IPS-18c (cell line): ENCODE measurements around the gene GLRX5.

ENCODE experiments used
- H3K4me3 ChIP-seq: 2 replicates; pipeline ENCODE4 v1.7.0; 2013; ENCODE audit warnings: low read depth, mild to moderate bottlenecking, low read length, moderate library complexity; ENCODE audit not compliant: insufficient read depth
- H3K9me3 ChIP-seq: one replicate; pipeline ENCODE4 v1.6.1; 2013; ENCODE audit warnings: mild to moderate bottlenecking, low read length, moderate library complexity; ENCODE audit not compliant: control insufficient read depth, insufficient read depth

Gene GLRX5

GRCh38 chr14:95541346-95541745 lies 6.5 kb downstream of the GLRX5 start:
- Histone ChIP-seq H3K9me3 (no peaks in the 10 kb centered on the region), H3K4me3 (no peak overlapping the region)

DNA sequence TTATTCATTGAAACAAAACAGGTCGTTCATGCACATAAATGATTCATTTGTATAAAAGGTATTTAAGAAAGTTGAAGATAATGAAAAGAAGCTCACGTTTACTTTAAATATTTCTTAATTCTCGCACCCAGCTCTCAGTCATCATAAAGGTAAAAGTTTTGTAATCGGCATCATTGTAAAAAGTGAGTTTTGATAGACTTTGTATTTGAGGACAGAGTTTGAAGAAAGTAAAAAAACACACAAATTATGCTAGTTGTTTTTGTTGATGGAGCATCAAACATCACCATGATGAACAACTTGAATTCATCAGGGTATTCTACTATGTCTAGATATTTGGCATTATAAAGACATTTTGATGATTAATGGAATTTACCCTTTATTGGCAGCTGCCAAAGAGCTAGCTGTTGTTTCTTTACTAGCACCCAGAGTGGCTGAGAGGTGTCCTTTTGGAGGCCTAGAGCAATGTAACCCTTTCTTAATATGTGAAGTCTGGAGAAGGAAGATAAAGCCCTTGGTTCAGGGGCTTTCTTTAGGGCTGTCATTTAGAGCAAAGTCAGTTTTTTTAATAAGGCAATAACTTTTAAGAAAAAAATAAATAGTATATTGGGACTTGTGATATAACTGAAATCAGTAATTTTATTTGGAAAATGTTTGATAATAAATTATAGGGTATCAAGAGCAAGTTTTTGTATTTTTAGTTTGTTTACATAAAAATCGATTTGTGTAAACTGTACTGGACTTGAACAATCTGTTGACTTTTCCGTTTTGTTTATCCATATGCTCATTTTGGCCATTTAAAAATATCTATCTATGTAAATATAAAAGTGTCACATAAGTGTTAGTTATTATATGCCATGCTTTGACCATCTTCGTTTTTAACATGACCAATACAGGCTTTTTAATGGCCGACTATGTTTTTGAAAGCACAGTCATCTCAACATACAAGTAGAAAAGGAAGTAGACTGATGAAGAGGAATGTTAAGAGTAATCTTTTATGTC lies 7.4 kb downstream of the GLRX5 start:
- Histone ChIP-seq H3K4me3 (no peak overlapping the region), H3K9me3 (no peaks in the 10 kb centered on the region)

DNA sequence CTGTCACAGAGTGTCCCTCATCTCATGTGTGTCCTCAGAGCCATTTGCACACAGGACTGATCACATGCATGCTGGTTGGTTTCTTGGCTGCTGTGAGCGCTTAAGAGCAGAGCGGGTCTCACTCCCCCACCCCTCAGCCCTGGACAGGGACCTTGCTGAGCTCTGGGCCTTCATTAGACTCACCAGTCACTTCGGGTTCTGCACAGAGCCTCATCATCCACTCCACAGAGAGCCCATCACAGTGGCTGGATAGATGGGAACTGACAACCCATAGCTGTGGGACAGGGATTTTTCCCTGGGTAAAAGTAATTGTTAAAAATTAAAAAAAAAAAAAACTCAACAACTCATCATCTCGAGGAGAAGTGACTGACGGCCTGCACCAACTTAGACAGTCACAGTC lies 8.2 kb downstream of the GLRX5 start:
- Histone ChIP-seq H3K4me3 (no peak overlapping the region), H3K9me3 (no peaks in the 10 kb centered on the region)

- no peak overlapping the region for H3K4me3 ChIP-seq
Observed at GRCh38 chr14:95544588-95544987, 9.7 kb downstream of the GLRX5 start.

GRCh38 chr14:95545515-95546168 lies 10.8 kb downstream of the GLRX5 start:
- Histone ChIP-seq H3K4me3 (no peak overlapping the region), H3K9me3 (no peaks in the 10 kb centered on the region)

More at GRCh38 chr14:95544588-95544987, 9.7 kb downstream of the GLRX5 start:
- no peaks in the 10 kb centered on the region for H3K9me3 ChIP-seq

- no peak overlapping the region for H3K4me3 ChIP-seq
- H3K9me3 ChIP-seq, result no peaks in the 10 kb centered on the region
Observed at GRCh38 chr14:95547272-95547625, 12.4 kb downstream of the GLRX5 start.

DNA sequence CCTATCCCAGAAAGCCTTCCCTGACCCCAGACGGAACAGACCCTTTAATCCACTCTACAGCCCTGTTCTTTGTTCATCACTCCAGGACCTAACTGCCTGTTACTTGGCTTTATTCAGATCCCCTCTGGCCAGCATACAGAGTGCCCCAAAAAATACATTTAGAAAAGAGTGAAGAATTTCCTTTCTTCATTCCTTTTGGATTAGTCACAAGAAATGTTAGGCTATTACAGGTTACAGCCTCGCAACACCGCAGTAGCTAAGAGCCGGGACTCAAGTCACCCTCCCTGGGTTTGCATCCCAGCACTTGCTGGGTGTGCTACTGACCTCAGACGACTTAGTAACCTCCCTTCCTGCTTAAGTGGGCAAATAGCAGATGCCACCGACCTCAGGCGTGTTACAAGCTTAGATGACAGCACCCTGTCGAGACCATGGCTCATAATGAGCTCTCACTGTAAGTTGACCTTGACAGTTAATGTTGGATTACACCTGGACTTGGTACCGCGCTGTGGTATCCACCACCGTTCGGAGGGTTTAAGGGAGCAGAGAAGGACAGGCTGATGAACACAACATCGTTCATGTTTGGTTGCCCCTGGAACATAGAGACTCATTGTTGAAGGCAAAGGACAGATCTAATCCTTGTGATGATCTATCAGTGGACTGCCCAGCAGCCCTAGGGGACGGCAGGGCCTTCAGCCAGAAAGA lies 12.9 kb downstream of the GLRX5 start:
- Histone ChIP-seq H3K9me3 (no peaks in the 10 kb centered on the region), H3K4me3 (no peak overlapping the region)

- Histone ChIP-seq H3K4me3 (no peak overlapping the region), H3K9me3 (no peaks in the 10 kb centered on the region)
Observed at GRCh38 chr14:95548328-95548929, 13.6 kb downstream of the GLRX5 start.

DNA sequence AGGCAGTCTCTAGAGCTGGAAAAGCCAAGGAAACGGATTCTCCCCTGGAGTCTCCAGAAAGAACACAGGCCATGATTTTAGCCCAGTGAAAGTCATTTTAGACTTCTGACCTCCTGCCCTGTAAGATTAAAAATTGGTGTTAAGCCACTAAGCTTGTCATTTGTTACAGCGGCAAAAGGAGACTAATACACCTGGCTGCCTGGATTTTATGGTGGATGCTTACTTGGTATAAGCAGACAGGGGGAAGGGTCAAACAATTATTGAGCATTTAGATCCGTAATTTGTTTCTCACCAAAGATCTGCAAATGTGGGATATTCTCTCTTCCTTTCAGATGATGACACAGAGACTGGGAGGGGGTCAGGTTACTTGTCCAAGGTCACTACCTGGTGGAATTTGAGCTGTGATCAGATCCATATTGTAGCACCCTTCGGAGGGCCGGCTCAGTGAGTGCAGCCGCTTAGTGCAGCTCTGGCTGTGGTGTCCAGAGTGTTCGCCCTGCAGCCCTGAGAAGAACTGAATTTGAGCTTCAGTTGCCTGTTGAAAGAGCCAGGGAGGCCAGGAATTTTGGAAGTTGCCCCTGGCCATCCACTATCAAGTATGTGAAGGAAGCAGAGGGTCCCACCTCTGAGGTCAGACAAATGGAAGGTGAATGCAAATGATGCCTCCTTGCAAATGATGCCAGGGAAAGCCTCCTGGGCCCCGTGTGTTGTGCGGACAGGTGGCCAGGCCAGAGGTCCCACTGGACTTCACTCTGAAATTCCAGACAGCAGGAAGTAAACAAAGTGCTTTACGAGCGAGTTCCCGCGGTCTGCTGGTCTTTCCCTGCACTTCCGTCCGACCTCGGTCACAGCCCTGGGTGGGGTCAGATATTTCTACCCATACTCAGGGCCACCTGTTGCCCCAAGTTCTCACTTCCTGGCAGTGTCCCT lies 15.1 kb downstream of the GLRX5 start:
- Histone ChIP-seq H3K9me3 (no peaks in the 10 kb centered on the region), H3K4me3 (no peak overlapping the region)

GRCh38 chr14:95551435-95551834 lies 16.6 kb downstream of the GLRX5 start:
- H3K9me3 ChIP-seq, result no peaks in the 10 kb centered on the region
- H3K4me3 ChIP-seq, result no peak overlapping the region

- Histone ChIP-seq H3K9me3 (no peaks in the 10 kb centered on the region), H3K4me3 (no peak overlapping the region)
Observed at GRCh38 chr14:95553141-95553540, 18.3 kb downstream of the GLRX5 start.

DNA sequence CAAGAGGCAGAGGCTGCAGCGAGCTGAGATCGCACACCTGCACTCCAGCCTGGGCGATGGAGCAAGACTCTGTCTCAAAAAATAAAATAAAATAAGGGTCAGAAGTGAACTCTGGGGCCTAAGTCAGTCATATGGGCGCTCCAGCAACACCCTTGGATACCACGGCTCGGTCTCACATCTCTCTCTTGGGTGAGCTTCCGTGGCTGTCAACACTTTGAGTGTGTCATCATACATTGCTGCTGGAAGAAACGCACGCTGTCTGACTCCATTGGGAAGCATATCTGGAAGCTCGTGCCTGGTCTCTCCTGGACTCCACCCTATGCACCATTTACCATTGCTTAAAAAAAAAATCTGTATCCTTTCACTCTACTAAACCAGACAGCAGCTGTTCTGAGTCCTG lies 20.2 kb downstream of the GLRX5 start:
- no peaks in the 10 kb centered on the region for H3K9me3 ChIP-seq
- H3K4me3 ChIP-seq, result no peak overlapping the region

DNA sequence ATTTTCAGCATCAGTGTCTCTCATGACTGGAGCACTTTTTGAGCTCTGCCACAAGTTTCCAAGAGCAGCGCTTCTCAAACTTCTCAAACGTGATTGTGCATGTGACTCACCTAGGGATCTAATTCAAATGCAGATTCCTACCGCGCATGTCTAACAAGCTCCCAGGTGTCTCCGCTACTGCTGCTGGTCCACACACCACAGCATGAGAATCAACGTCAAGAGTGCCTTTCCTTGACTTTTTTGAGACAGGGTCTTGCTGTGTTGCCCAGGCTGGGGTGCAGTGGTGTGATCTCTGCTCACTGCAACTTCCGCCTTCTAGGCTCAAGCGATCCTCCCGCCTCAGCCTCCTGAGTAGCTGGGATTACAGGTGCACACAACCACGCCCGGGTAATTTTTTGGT lies 22.4 kb downstream of the GLRX5 start:
- no peak overlapping the region for H3K4me3 ChIP-seq
- no peaks in the 10 kb centered on the region for H3K9me3 ChIP-seq

DNA sequence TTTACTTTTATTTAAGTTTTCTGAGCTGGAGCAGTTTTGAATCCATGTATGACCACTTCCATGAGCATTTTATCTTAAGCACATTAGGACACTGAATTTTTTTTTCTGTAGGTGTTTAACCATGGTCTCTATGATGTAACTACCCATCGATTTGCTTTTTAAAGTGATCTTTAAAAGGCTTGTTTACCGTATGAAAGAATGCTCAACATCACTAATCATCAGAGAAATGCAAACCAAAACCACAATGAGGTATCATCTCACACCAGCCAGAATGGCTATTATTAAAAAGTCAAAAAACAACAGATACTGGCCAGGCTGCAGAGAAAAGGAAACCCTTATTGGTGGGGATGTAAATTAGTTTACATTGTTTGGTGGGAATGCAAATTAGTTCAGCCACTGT lies 23.0 kb downstream of the GLRX5 start:
- Histone ChIP-seq H3K9me3 (no peaks in the 10 kb centered on the region), H3K4me3 (no peak overlapping the region)

DNA sequence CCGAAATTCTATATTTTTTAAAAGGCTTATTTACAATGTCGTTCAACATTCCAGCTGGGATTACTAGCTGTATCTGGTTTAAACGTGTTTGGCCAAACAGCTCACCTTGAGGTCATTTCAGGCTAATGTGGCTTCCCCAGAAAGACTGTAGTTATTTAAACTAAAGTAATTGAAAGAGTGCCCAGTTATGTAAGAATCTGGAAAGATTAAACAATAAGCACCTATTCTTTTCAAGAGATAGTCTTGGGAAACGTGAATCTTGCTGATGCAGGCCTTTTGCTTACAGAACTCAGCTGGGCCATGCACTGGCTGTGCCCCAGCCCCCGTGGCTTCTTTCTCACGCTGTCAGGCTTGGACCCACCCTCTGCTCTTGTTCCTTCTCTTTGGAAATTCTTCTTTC lies 24.4 kb downstream of the GLRX5 start:
- Histone ChIP-seq H3K4me3 (no peak overlapping the region), H3K9me3 (no peaks in the 10 kb centered on the region)

GRCh38 chr14:95561001-95561412 lies 26.2 kb downstream of the GLRX5 start:
- H3K4me3 ChIP-seq, result no peak overlapping the region
- no peaks in the 10 kb centered on the region for H3K9me3 ChIP-seq
